HG02798 (cell line): Measurements from ENCODE around the gene USF1.
"Not testable (repeated sequence)": the region's sequence is repeated elsewhere in the genome, so short reads cannot be mapped to it uniquely, and the experiment has no call there.

Source experiments
- ATAC-seq: cut with Tn5 transposase; IDR thresholded peaks from one replicate; pipeline ENCODE4 v1.9.1; 2021; ENCODE audit warnings: mild to moderate bottlenecking; ENCODE audit not compliant: unreplicated experiment, poor library complexity

USF1 gene

DNA sequence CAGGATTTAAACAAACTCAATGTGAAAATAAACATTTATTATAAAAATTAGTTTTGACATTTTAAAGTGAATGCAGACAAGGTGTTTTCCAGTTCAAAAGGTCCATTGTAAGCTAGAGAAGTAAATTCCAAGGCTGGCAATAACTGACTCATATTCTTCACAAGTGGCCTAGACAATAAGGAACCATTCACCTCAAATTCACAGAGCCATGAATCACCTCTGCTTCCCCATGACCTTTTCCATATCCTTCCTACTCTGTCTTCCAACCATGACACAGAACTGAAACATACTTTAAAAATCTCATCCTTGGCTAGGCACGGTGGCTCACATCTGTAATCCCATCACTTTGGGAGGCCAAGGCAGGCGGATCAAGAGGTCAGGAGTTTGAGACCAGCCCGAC is 49.6 kb downstream of the USF1 start:
- ATAC-seq, result no peak

DNA sequence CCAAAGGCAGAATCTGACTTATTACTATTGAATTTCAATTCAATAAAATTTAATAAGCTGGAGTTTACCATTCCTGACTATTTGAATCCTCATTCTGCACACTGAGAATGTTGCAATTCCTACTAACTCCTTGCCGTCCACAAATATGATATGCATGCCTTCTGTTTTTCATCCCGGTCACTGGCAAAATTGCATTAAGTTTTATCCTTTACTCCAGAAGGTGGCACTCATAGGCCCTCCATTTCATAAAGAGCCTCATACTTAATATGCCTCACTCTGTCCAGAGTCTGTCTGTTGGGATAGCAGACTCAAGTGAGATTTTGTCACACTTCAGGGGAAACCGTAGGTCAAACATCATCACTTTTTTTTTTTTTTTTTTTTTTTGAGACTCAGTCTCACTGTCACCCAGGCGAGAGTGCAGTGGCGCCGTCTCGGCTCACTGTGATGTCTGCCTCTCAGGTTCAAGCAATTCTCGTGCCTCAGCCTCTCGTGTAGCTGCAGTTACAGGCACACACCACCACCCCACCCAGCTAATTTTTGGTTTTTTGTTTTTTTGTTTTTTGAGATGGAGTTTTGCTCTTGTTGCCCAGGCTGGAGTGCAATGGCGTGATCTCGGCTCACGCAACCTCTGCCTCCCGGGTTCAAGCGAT is 52.1 kb downstream of the USF1 start:
- no peak for ATAC-seq

DNA sequence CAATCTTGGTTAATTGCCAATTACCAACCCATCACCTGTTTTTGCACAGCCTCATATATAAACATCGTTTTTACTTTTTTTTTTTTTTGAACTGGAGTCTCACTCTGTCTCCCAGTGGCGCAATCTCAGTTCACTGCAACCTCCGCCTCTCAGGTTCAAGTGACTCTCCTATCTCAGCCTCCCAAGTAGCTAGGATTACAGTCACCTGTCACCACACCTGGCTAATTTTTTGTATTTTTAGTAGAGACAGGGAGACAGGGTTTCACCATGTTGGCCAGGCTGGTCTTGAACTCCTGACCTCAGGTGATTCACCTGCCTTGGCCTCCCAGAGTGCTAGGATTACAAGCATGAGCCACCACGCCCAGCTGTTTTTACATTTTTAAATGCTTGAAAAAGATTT is 53.7 kb downstream of the USF1 start:
- ATAC-seq, result not testable (repeated sequence)
